Measurements from ENCODE around the gene PARP4. TPM values are rescaled to one million over a fixed set of nuclear protein-coding genes. Genes with fewer than 3 reads are reported as not detected.
"Not testable (repeated sequence)": the region's sequence is repeated elsewhere in the genome, so short reads cannot be mapped to it uniquely, and the experiment has no call there.

PARP4 gene
- total RNA-seq (64.3 and 71.7 TPM in 2 replicates), polyA plus RNA-seq (35.6 and 37.1 TPM in 2 replicates), polyA minus RNA-seq (80.5 and 84.7 TPM in 2 replicates), Bru-seq, nascent RNA (percentile 89 among the genes with signal in this experiment), BruChase-seq, experiment 1, labeled RNA remaining after a 6-hour chase (percentile 90 among the genes with signal in this experiment), BruChase-seq, experiment 2, labeled RNA remaining after a 2-hour chase (percentile 90 among the genes with signal in this experiment)
- 34.1 and 35.2 TPM in 2 replicates for polyA plus RNA-seq (2011; cell fraction: cytosol; rRNA removed)
- polyA plus RNA-seq (2011; cell fraction: nucleus; rRNA removed): 72.3 and 85.8 TPM in 2 replicates
- polyA plus RNA-seq (2012): 41.2 and 58.9 TPM in 2 replicates
- polyA minus RNA-seq (2011; cell fraction: cytosol; rRNA and poly(A)+ RNA removed): 26.3 TPM
- polyA minus RNA-seq (2011; cell fraction: nucleus; rRNA and poly(A)+ RNA removed): 70.5 and 94.7 TPM in 2 replicates
- long read RNA-seq, full-length matches to known transcripts: 78 of 118 reads
- long read RNA-seq, partial matches to known transcripts: 22 of 118 reads
- long read RNA-seq, other reads (novel, unspliced or antisense): 18 of 118 reads

GRCh38 chr13:24512197-24512907, at the start of gene PARP4:
Gene PARP4 (minus strand): TSS chr13:24512778. CDS start chr13:24503776, 9,002 bp downstream.
- Histone ChIP-seq H3K9ac (replicated peaks; ENCODE audit: extremely low read depth, insufficient read depth, low read length) (peak within 1 kb of the TSS; percentile 67), H3K27me3 (ENCODE audit: control insufficient read depth in 2 of 2, insufficient read depth in 2 of 2, low read length in 2 of 2) (no peaks in the 10 kb centered on the region), H3K4me3 (replicated peaks in 1 of 3; ENCODE audit: insufficient read depth in 1 of 3, low read depth in 1 of 3, low read length in 3 of 3) (peak within 1 kb of the TSS; percentile 38 to 65 (median 62)), H2AFZ (ENCODE audit: low read depth, low read length) (peak within 1 kb of the TSS; percentile 63), H3K4me1 (ENCODE audit: control insufficient read depth, extremely low read depth, insufficient read depth, low read length) (peaks cover 19% of the 10 kb centered on the region), H3K9me1 (replicated peaks; ENCODE audit: control insufficient read depth, extremely low read depth, insufficient read depth, low read length) (no peaks in the 10 kb centered on the region), H3K9me3 (replicated peaks; ENCODE audit: control insufficient read depth, insufficient read depth, low read length) (no peaks in the 10 kb centered on the region), H3K79me2 (ENCODE audit: control insufficient read depth, insufficient read depth, low read length) (peaks cover 37% of the 10 kb centered on the region), H3K4me2 (ENCODE audit: insufficient read depth, low read length) (peak within 1 kb of the TSS; percentile 90), H3K36me3 (ENCODE audit: control insufficient read depth in 2 of 2, extremely low read depth in 1 of 2, insufficient read depth in 2 of 2, low read length in 2 of 2) (no peaks in the 10 kb centered on the region), H4K20me1 (replicated peaks; ENCODE audit: control insufficient read depth, extremely low read depth, insufficient read depth, low read length) (no peaks in the 10 kb centered on the region), H3K27ac (ENCODE audit: insufficient read depth, low read depth, low read length) (peak within 1 kb of the TSS; percentile 90)
- ChIA-PET POLR2A (interaction anchor here (1.2 kb wide), 1 partner anchor 10 kb away, joined by 3 read pairs; no protein-coding TSS in a partner anchor), CTCF (interaction anchor here (1.0 to 2.6 kb wide), 5 partner anchors 8 to 46 kb away, joined by 3 to 8 read pairs (median 3); no protein-coding TSS in a partner anchor)
- intact Hi-C loops (cut with micrococcal nuclease): loop anchor here (1.0 to 5.0 kb wide), 3 partner anchors 11 to 410 kb away; a partner anchor contains a TSS
- BruUV-seq (replicated peaks): no TSS peak
- TF ChIP-seq EZH2 (IDR thresholded peaks at IDR 0.05; ENCODE audit: borderline replicate concordance, low read depth, low read length, severe bottlenecking): no peak
- TF ChIP-seq JUN (IDR thresholded peaks at IDR 0.05; ENCODE audit: borderline replicate concordance, insufficient read depth, insufficient read length, low read depth): peak; percentile 97
- peak; percentile 90 for TF ChIP-seq FOS (IDR thresholded peaks at IDR 0.05; ENCODE audit: borderline replicate concordance, insufficient read depth, low read length)
- peak; percentile 86 for TF ChIP-seq POLR2AphosphoS5 (IDR thresholded peaks at IDR 0.05; ENCODE audit: insufficient read depth, low read depth, low read length)
- TF ChIP-seq MAX (IDR thresholded peaks at IDR 0.05; ENCODE audit: insufficient read depth, insufficient read length): peak; percentile 28
- TF ChIP-seq MYC (IDR thresholded peaks at IDR 0.05; ENCODE audit: low read depth, low read length): no peak
- no peak for TF ChIP-seq GATA2 (IDR thresholded peaks at IDR 0.05; ENCODE audit: insufficient read depth, insufficient read length, low read depth, low read length)
- peak; percentile 81 for TF ChIP-seq POLR2A (IDR thresholded peaks at IDR 0.05; ENCODE audit: low read depth, low read length)
- no peak for TF ChIP-seq CTCF (IDR thresholded peaks at IDR 0.05; ENCODE audit: extremely low read depth in 1 of 2, insufficient read depth in 1 of 2, low read depth in 1 of 2, low read length in 2 of 2)
- dilution Hi-C loops (cut with MboI; ENCODE audit: extremely low pct_ligation_motif_present, low sequenced_read_pairs): no loop called here
- DNase-seq (ENCODE audit: low read depth, low spot score): peak; percentile 90
- peak; percentile 92 for FAIRE-seq

- CTCF ChIA-PET; H3K4me1 ChIP-seq (ENCODE audit: control insufficient read depth, extremely low read depth, insufficient read depth, low read length); H3K4me2 ChIP-seq (ENCODE audit: insufficient read depth, low read length); H3K36me3 ChIP-seq (ENCODE audit: control insufficient read depth in 2 of 2, extremely low read depth in 1 of 2, insufficient read depth in 2 of 2, low read length in 2 of 2); DNase-seq (ENCODE audit: low read depth, low spot score); H3K9ac ChIP-seq (replicated peaks; ENCODE audit: extremely low read depth, insufficient read depth, low read length); H3K79me2 ChIP-seq (ENCODE audit: control insufficient read depth, insufficient read depth, low read length); POLR2A ChIA-PET; H3K4me3 ChIP-seq (replicated peaks in 1 of 3; ENCODE audit: insufficient read depth in 1 of 3, low read depth in 1 of 3, low read length in 3 of 3); intact Hi-C loops (cut with micrococcal nuclease); BruUV-seq (replicated peaks); H2AFZ ChIP-seq (ENCODE audit: low read depth, low read length); H4K20me1 ChIP-seq (replicated peaks; ENCODE audit: control insufficient read depth, extremely low read depth, insufficient read depth, low read length); H3K9me3 ChIP-seq (replicated peaks; ENCODE audit: control insufficient read depth, insufficient read depth, low read length); H3K27ac ChIP-seq (ENCODE audit: insufficient read depth, low read depth, low read length); H3K9me1 ChIP-seq (replicated peaks; ENCODE audit: control insufficient read depth, extremely low read depth, insufficient read depth, low read length); dilution Hi-C loops (cut with MboI; ENCODE audit: extremely low pct_ligation_motif_present, low sequenced_read_pairs); FAIRE-seq: not testable (repeated sequence)
- H3K27me3 ChIP-seq (ENCODE audit: control insufficient read depth in 2 of 2, insufficient read depth in 2 of 2, low read length in 2 of 2): peaks cover 5 to 20% of the 10 kb centered on the region in 2 experiments
These were observed 48.1 kb upstream of the PARP4 start for GRCh38 chr13:24560579-24561187.

Measured in endothelial cell of umbilical vein (primary cell).